BJ (cell line): Measurements from ENCODE around the gene GADD45GIP1. TPM values are rescaled to one million over a fixed set of nuclear protein-coding genes. Genes with fewer than 3 reads are reported as not detected.

ENCODE experiments used
- CTCF ChIA-PET: fragments of 350-600 bp; formaldehyde crosslinking; extraction: SDS; loops from one replicate; lab custom pipeline; 2021; ENCODE audit warnings: antibody characterized with exemption, inconsistent platforms; lab: Yijun Ruan, JAX
- POLR2A ChIA-PET: fragments of 300-600 bp; sonication (Branson Sonifier 250); formaldehyde crosslinking; extraction: SDS; loops from one replicate; lab custom pipeline; 2021; ENCODE audit warnings: antibody characterized with exemption; lab: Charles Lee
- DNase-seq: peaks from one replicate; pipeline ENCODE4 v3.0.0-alpha.2; 2011; ENCODE audit warnings: low read depth
- H3K27me3 ChIP-seq: 2 replicates; pipeline ENCODE4 v1.6.0; 2011; ENCODE audit warnings: low read length; ENCODE audit not compliant: control insufficient read depth, insufficient read depth
- H3K36me3 ChIP-seq: 2 replicates; pipeline ENCODE4 v1.5.1; 2011; ENCODE audit warnings: low read length; ENCODE audit not compliant: control insufficient read depth, insufficient read depth
- H3K4me3 ChIP-seq: 2 replicates; pipeline ENCODE4 v1.5.1; 2011; ENCODE audit warnings: low read depth, mild to moderate bottlenecking, control low read depth, low read length
- CTCF ChIP-seq: IDR thresholded peaks from 2 replicates; pipeline ENCODE4 v1.5.1; 2011; ENCODE audit warnings: low read depth, mild to moderate bottlenecking, control low read depth, inconsistent platforms, low read length, moderate library complexity; ENCODE audit not compliant: insufficient read depth
- polyA plus RNA-seq: library from polyadenylated mRNA; depleted of rRNA; stranded (reverse); fragments of >200 nt; gene quantifications from 2 replicates; pipeline ENCODE4 v1.2.3, GENCODE V29; 2011

GADD45GIP1 gene
- polyA plus RNA-seq, 1 experiment, result 45.5 TPM

- ChIA-PET CTCF (interaction anchor here (0.7 to 13.2 kb wide), 13 partner anchors 8 to 108 kb away, joined by 3 to 185 read pairs (median 6); partner anchors contain the start of gene DAND5), POLR2A (no interaction called here)
- no peaks in the 10 kb centered on the region for H3K27me3 ChIP-seq
- H3K36me3 ChIP-seq, result no peaks in the 10 kb centered on the region
- no peak for TF ChIP-seq CTCF
- no peak overlapping the region for H3K4me3 ChIP-seq
- DNase-seq, result no peak
These were observed 27.6 kb upstream of the GADD45GIP1 start for GRCh38 chr19:12984683-12985048.

- no peak for DNase-seq
- ChIA-PET CTCF (interaction anchor here (0.7 to 13.2 kb wide), 13 partner anchors 15 to 109 kb away, joined by 3 to 185 read pairs (median 5); partner anchors contain the start of gene DAND5), POLR2A (no interaction called here)
- TF ChIP-seq CTCF, result no peak
- H3K36me3 ChIP-seq, result no peaks in the 10 kb centered on the region
- H3K27me3 ChIP-seq, result no peaks in the 10 kb centered on the region
- H3K4me3 ChIP-seq, result no peak overlapping the region
These were observed 27.2 kb upstream of the GADD45GIP1 start for GRCh38 chr19:12984143-12984627.

GRCh38 chr19:12983542-12984142, 26.6 kb upstream of the GADD45GIP1 start:
- DNase-seq, result no peak
- POLR2A ChIA-PET, result no interaction called here
- TF ChIP-seq CTCF, result peak; percentile 71
- no peaks in the 10 kb centered on the region for H3K27me3 ChIP-seq
- no peaks in the 10 kb centered on the region for H3K36me3 ChIP-seq
- CTCF ChIA-PET, result interaction anchor here (0.8 to 13.2 kb wide), 10 partner anchors 18 to 121 kb away, joined by 3 to 185 read pairs (median 5); no protein-coding TSS in a partner anchor
- H3K4me3 ChIP-seq, result peak overlapping the region; percentile 39

- Histone ChIP-seq H3K4me3 (peak overlapping the region; percentile 39), H3K36me3 (no peaks in the 10 kb centered on the region), H3K27me3 (no peaks in the 10 kb centered on the region)
- DNase-seq, result no peak
- TF ChIP-seq CTCF, result no peak
- ChIA-PET CTCF (interaction anchor here (0.8 to 13.2 kb wide), 9 partner anchors 18 to 122 kb away, joined by 3 to 185 read pairs (median 5); no protein-coding TSS in a partner anchor), POLR2A (no interaction called here)
These were observed 26.1 kb upstream of the GADD45GIP1 start for GRCh38 chr19:12983091-12983490.

- no peak overlapping the region for H3K4me3 ChIP-seq
- DNase-seq, result no peak
- POLR2A ChIA-PET, result no interaction called here
- CTCF ChIA-PET, result interaction anchor here (0.8 to 13.2 kb wide), 8 partner anchors 17 to 122 kb away, joined by 4 to 185 read pairs (median 6); no protein-coding TSS in a partner anchor
- H3K27me3 ChIP-seq, result no peaks in the 10 kb centered on the region
- H3K36me3 ChIP-seq, result no peaks in the 10 kb centered on the region
- no peak for TF ChIP-seq CTCF
These were observed 25.6 kb upstream of the GADD45GIP1 start for GRCh38 chr19:12982648-12983047.
